Measurements from ENCODE around the gene ACER1. TPM values are rescaled to one million over a fixed set of nuclear protein-coding genes. Genes with fewer than 3 reads are reported as not detected.

ACER1 gene
- total and polyA plus RNA-seq, 2 of the 13 experiments (the other 11 are each of a cell fraction or from before 2014, with no cell fraction given), result not detected

DNA sequence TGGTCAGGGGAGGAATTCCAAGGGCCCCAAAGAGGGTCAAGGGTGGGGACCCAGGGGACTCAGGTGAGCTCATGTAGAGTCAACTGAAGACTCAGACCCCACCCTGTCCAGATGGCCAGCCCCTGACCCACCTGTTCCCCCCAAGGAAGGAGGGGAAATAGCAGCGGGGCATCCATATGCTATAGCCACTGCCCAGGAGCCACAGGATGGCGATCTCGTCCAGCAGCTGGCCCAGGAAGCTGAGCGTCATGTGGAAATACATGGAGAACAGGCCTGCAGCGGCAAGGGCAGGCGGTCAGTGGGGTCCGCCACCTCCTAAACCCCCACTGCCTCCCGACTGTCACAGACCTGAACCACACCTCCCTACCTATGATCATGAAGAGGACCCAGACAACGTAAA lies 21.4 kb downstream of the ACER1 start:
- POLR2A ChIA-PET, result no interaction called here
- peaks cover 5% of the 10 kb centered on the region; the same call in 1 of the 2 replicates for H3K9me3 ChIP-seq (ENCODE audit: low read length)
- H3K27me3 ChIP-seq (ENCODE audit: control insufficient read depth in 1 of 2, insufficient read depth in 2 of 2, low read length in 2 of 2), result peaks cover 1 to 10% of the 10 kb centered on the region in 2 experiments
- DNase-seq (ENCODE audit: low spot score) (no peak), FAIRE-seq (no peak), ATAC-seq (peak; percentile 40; the same call in 2 of the 3 replicates)
- no peak overlapping the region for H2AFZ ChIP-seq (ENCODE audit: low read length)
- H3K27ac ChIP-seq (ENCODE audit: extremely low read length, insufficient read depth, low read length), result no peak overlapping the region
- no peak overlapping the region for H3K4me2 ChIP-seq (ENCODE audit: low read depth, low read length)
- intact Hi-C loops (cut with micrococcal nuclease; ENCODE audit: unreplicated experiment), result no loop called here
- no peak overlapping the region for H3K9ac ChIP-seq (ENCODE audit: insufficient read depth, low read depth, low read length)
- H3K4me3 ChIP-seq (replicated peaks in 1 of 3; ENCODE audit: insufficient read depth in 1 of 3, low read depth in 2 of 3, low read length in 3 of 3), result no peak overlapping the region
- BruUV-seq (replicated peaks), result no TSS peak
- no peaks in the 10 kb centered on the region for H4K20me1 ChIP-seq (ENCODE audit: insufficient read depth, low read length)
- TF ChIP-seq STAG1 (CRISPR knock-in tag; IDR thresholded peaks at IDR 0.05) (peak; percentile 62), RAD21 (CRISPR knock-in tag; IDR thresholded peaks at IDR 0.05) (peak; percentile 25; the same call in 1 of the 2 replicates), ZNF225 (CRISPR knock-in tag; IDR thresholded peaks at IDR 0.05) (no peak)
- TF ChIP-seq, protein P1, sequence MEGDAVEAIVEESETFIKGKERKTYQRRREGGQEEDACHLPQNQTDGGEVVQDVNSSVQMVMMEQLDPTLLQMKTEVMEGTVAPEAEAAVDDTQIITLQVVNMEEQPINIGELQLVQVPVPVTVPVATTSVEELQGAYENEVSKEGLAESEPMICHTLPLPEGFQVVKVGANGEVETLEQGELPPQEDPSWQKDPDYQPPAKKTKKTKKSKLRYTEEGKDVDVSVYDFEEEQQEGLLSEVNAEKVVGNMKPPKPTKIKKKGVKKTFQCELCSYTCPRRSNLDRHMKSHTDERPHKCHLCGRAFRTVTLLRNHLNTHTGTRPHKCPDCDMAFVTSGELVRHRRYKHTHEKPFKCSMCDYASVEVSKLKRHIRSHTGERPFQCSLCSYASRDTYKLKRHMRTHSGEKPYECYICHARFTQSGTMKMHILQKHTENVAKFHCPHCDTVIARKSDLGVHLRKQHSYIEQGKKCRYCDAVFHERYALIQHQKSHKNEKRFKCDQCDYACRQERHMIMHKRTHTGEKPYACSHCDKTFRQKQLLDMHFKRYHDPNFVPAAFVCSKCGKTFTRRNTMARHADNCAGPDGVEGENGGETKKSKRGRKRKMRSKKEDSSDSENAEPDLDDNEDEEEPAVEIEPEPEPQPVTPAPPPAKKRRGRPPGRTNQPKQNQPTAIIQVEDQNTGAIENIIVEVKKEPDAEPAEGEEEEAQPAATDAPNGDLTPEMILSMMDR (CRISPR knock-in tag; IDR thresholded peaks at IDR 0.05), result peak; percentile 59
- no peaks in the 10 kb centered on the region for H3K36me3 ChIP-seq (replicated peaks in 1 of 2; ENCODE audit: control insufficient read depth in 1 of 2, insufficient read depth in 2 of 2, low read length in 2 of 2)
- in situ Hi-C loops (cut with HindIII; ENCODE audit: extremely low pct_ligation_motif_present, low pct_unique_long_range_greater_than_20kb), result loop anchor here (25.0 kb wide), 1 partner anchor 275 kb away; no protein-coding TSS in a partner anchor
- 16% methylated on average over 5 of the region's 9 CpGs for WGBS (ENCODE audit: low lambda C conversion rate)
- no peaks in the 10 kb centered on the region for H3K79me2 ChIP-seq (ENCODE audit: insufficient read depth, low read length)
- CTCF ChIA-PET (ENCODE audit: low intra/inter-chr PET ratio, low total read pairs), result no interaction called here
- H3K4me1 ChIP-seq (ENCODE audit: insufficient read depth, low read length), result no peaks in the 10 kb centered on the region

DNA sequence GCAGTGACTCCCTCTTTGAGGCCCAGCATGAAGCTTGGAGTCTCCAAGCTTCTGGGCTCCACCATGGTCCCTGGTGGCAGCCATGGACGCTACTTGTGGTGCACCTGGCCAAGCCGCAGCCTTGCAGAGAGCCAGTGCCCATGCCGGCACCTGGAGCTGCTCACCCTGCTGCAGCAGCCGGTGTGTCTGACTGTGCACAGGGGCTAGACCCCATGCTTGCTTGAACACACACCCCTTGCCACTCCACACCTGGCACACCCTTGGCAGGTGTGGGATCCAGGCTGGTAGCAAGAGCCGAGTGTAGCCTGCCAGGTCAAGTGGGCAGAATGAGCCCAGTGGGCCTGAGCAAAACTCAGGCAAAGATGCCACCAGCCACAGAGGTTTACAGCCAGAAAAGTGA lies 35.0 kb downstream of the ACER1 start:
- Histone ChIP-seq H3K4me3 (replicated peaks in 1 of 3; ENCODE audit: insufficient read depth in 1 of 3, low read depth in 2 of 3, low read length in 3 of 3) (no peak overlapping the region), H3K36me3 (replicated peaks in 1 of 2; ENCODE audit: control insufficient read depth in 1 of 2, insufficient read depth in 2 of 2, low read length in 2 of 2) (no peaks in the 10 kb centered on the region), H3K9ac (ENCODE audit: insufficient read depth, low read depth, low read length) (no peak overlapping the region), H2AFZ (ENCODE audit: low read length) (no peak overlapping the region), H3K27ac (ENCODE audit: extremely low read length, insufficient read depth, low read length) (no peak overlapping the region), H3K4me1 (ENCODE audit: insufficient read depth, low read length) (no peaks in the 10 kb centered on the region), H4K20me1 (ENCODE audit: insufficient read depth, low read length) (no peaks in the 10 kb centered on the region), H3K9me3 (ENCODE audit: low read length) (peaks cover 13% of the 10 kb centered on the region), H3K27me3 (ENCODE audit: control insufficient read depth in 1 of 2, insufficient read depth in 2 of 2, low read length in 2 of 2) (no peaks in the 10 kb centered on the region), H3K4me2 (ENCODE audit: low read depth, low read length) (no peak overlapping the region), H3K79me2 (ENCODE audit: insufficient read depth, low read length) (no peaks in the 10 kb centered on the region)
- 70% methylated on average over 2 of the region's 5 CpGs for WGBS (ENCODE audit: low lambda C conversion rate)
- ATAC-seq, result no peak
- in situ Hi-C loops (cut with HindIII; ENCODE audit: extremely low pct_ligation_motif_present, low pct_unique_long_range_greater_than_20kb) (no loop called here), intact Hi-C loops (cut with micrococcal nuclease; ENCODE audit: unreplicated experiment) (no loop called here)
- no peak for DNase-seq (ENCODE audit: low spot score)
- CTCF ChIA-PET (ENCODE audit: low intra/inter-chr PET ratio, low total read pairs), result no interaction called here
- BruUV-seq (replicated peaks), result no TSS peak
- TF ChIP-seq AKAP8 (CRISPR knock-in tag; IDR thresholded peaks at IDR 0.05) (no peak), MEF2D (CRISPR knock-in tag; IDR thresholded peaks at IDR 0.05) (no peak), ZNF543 (CRISPR knock-in tag; IDR thresholded peaks at IDR 0.05) (no peak)
- TF ChIP-seq, protein P2, sequence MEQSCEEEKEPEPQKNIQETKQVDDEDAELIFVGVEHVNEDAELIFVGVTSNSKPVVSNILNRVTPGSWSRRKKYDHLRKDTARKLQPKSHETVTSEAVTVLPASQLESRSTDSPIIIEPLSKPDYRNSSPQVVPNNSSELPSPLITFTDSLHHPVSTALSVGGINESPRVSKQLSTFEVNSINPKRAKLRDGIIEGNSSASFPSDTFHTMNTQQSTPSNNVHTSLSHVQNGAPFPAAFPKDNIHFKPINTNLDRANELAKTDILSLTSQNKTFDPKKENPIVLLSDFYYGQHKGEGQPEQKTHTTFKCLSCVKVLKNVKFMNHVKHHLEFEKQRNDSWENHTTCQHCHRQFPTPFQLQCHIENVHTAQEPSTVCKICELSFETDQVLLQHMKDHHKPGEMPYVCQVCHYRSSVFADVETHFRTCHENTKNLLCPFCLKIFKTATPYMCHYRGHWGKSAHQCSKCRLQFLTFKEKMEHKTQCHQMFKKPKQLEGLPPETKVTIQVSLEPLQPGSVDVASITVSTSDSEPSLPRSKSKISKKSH (CRISPR knock-in tag; IDR thresholded peaks at IDR 0.05; ENCODE audit: borderline replicate concordance), result no peak
- POLR2A ChIA-PET, result interaction anchor here (1.9 kb wide), 1 partner anchor 12 kb away, joined by 4 read pairs; no protein-coding TSS in a partner anchor
- no peak for FAIRE-seq
